Tibial nerve (tissue), 4 donors: ENCODE data around the gene NR2C2. TPM values are rescaled to one million over a fixed set of nuclear protein-coding genes. Genes with fewer than 3 reads are reported as not detected.
A peak's percentile ranks its signal among the peaks of the same experiment; 100 is the strongest.

ENCODE experiments used
- DNase-seq, 2 donors: peaks; one replicate each; pipeline ENCODE4 v3.0.0-alpha.2; 2019; ENCODE audit warnings: low spot score in 2 of 2
- H3K27ac ChIP-seq, 4 donors: fragments of 200-600 bp; sonication (generic) in 3 of 4; one replicate each; pipeline ENCODE4 v1.5.1; 2017 to 2019; ENCODE audit warnings: mild to moderate bottlenecking in 1 of 4
- H3K27me3 ChIP-seq, 2 donors: fragments of 200-600 bp; sonication (generic) in 1 of 2; one replicate each; pipeline versions ENCODE4 v1.5.1 to v1.6.0; 2017 to 2019
- H3K36me3 ChIP-seq, 3 donors: fragments of 200-600 bp; sonication (generic); one replicate each; pipeline ENCODE4 v1.5.1; 2018 to 2019
- H3K4me1 ChIP-seq, 4 donors: fragments of 200-600 bp; sonication (generic) in 3 of 4; one replicate each; pipeline ENCODE4 v1.5.1; 2017 to 2019
- H3K4me3 ChIP-seq, 4 donors: fragments of 200-600 bp; sonication (generic) in 3 of 4; one replicate each; pipeline ENCODE4 v1.5.1; 2017 to 2019; ENCODE audit warnings: mild to moderate bottlenecking in 1 of 4, moderate library complexity in 1 of 4
- H3K9me3 ChIP-seq, 4 donors: fragments of 200-600 bp; sonication (generic) in 3 of 4; one replicate each; pipeline ENCODE4 v1.5.1; 2017 to 2019
- CTCF ChIP-seq, 5 experiments: fragments of 200-600 bp in 3 of 5; fragments of 450-650 bp in 2 of 5; sonication (generic) in 3 of 5; IDR thresholded peaks; one replicate each; pipeline ENCODE4 v1.5.1; 2016 to 2019; ENCODE audit warnings: antibody characterized with exemption in 5 of 5, mild to moderate bottlenecking in 3 of 5, moderate library complexity in 2 of 5
- EP300 ChIP-seq, 2 donors: sonication (generic); formaldehyde crosslinking; IDR thresholded peaks; one replicate each; pipeline ENCODE4 v1.6.1; 2017; ENCODE audit warnings: antibody characterized with exemption in 2 of 2, mild to moderate bottlenecking in 1 of 2
- POLR2A ChIP-seq, 2 donors: fragments of 450-650 bp; IDR thresholded peaks; one replicate each; pipeline ENCODE4 v1.6.1; 2017; ENCODE audit warnings: antibody characterized with exemption in 2 of 2, mild to moderate bottlenecking in 2 of 2, moderate library complexity in 2 of 2
- WGBS, 2 donors: methylation state at CpG; one replicate each; pipeline ENCODE4 v1.1.5; 2018; 5-methylcytosine and 5-hydroxymethylcytosine counted together
- total RNA-seq, 4 donors: library from RNA; depleted of rRNA; stranded (reverse); fragments of >200 nt; gene quantifications; one replicate each; pipeline ENCODE4 v1.1.0, GENCODE V29; 2016

NR2C2 gene
- total RNA-seq, 4 donors from 2014 or later: 34.5 to 54.3 (median 44.4) TPM

- no peak overlapping the region for H3K4me3 ChIP-seq
- no peak for DNase-seq
- H3K27me3 ChIP-seq: no peaks in the 10 kb centered on the region
- H3K9me3 ChIP-seq: peaks cover 0 to 12% (median 0%) of the 10 kb centered on the region in 4 donors
- no peak overlapping the region for H3K27ac ChIP-seq
- TF ChIP-seq CTCF (IDR thresholded peaks at IDR 0.05): no peak
- no peak for TF ChIP-seq POLR2A (IDR thresholded peaks at IDR 0.05)
- no peak for TF ChIP-seq EP300 (IDR thresholded peaks at IDR 0.05)
- H3K36me3 ChIP-seq: peaks cover 0 to 25% (median 0%) of the 10 kb centered on the region in 3 donors
- WGBS, 2 donors: 91 to 97% methylated on average over 6 of the region's 6 CpGs
- H3K4me1 ChIP-seq: peaks cover 0 to 28% (median 0%) of the 10 kb centered on the region in 4 donors
Observed at GRCh38 chr3:14905055-14905657, 42.2 kb upstream of the NR2C2 start.

- peaks cover 0 to 13% (median 0%) of the 10 kb centered on the region in 3 donors for H3K36me3 ChIP-seq
- no peaks in the 10 kb centered on the region for H3K27me3 ChIP-seq
- no peak overlapping the region for H3K4me3 ChIP-seq
- peaks cover 0 to 28% (median 0%) of the 10 kb centered on the region in 4 donors for H3K4me1 ChIP-seq
- 58 to 70% methylated on average over 11 of the region's 11 CpGs for WGBS, 2 donors
- TF ChIP-seq POLR2A (IDR thresholded peaks at IDR 0.05): no peak
- TF ChIP-seq EP300 (IDR thresholded peaks at IDR 0.05): no peak
- TF ChIP-seq CTCF (IDR thresholded peaks at IDR 0.05): no peak
- H3K9me3 ChIP-seq: peaks cover 0 to 12% (median 0%) of the 10 kb centered on the region in 4 donors
- peak overlapping the region in 1 of 4 donors; percentile 24 for H3K27ac ChIP-seq
- no peak for DNase-seq
Observed at GRCh38 chr3:14906355-14906971, 40.9 kb upstream of the NR2C2 start.

- WGBS, 2 donors: 65 to 69% methylated on average over 16 to 18 of the region's 18 CpGs
- H3K27ac ChIP-seq: peak overlapping the region in 1 of 4 donors; percentile 38
Observed at GRCh38 chr3:14907043-14907966, 40.1 kb upstream of the NR2C2 start.

GRCh38 chr3:14909250-14909649 lies 38.1 kb upstream of the NR2C2 start:
- Histone ChIP-seq H3K27ac (no peak overlapping the region), H3K4me3 (no peak overlapping the region), H3K9me3 (peaks cover 0 to 12% (median 0%) of the 10 kb centered on the region in 4 donors), H3K27me3 (no peaks in the 10 kb centered on the region), H3K36me3 (peaks cover 0 to 13% (median 0%) of the 10 kb centered on the region in 3 donors), H3K4me1 (peaks cover 0 to 20% (median 0%) of the 10 kb centered on the region in 4 donors)
- no peak for TF ChIP-seq EP300 (IDR thresholded peaks at IDR 0.05)
- TF ChIP-seq POLR2A (IDR thresholded peaks at IDR 0.05): no peak
- TF ChIP-seq CTCF (IDR thresholded peaks at IDR 0.05): no peak
- DNase-seq: no peak
- WGBS, 2 donors: 55 to 79% methylated on average over 5 of the region's 5 CpGs

More at GRCh38 chr3:14907043-14907966, 40.1 kb upstream of the NR2C2 start:
- no peak for TF ChIP-seq EP300 (IDR thresholded peaks at IDR 0.05)
- no peak for TF ChIP-seq CTCF (IDR thresholded peaks at IDR 0.05)
- no peak for TF ChIP-seq POLR2A (IDR thresholded peaks at IDR 0.05)
- Histone ChIP-seq H3K36me3 (peaks cover 0 to 13% (median 0%) of the 10 kb centered on the region in 3 donors), H3K27me3 (no peaks in the 10 kb centered on the region), H3K4me3 (no peak overlapping the region), H3K4me1 (peaks cover 0 to 26% (median 0%) of the 10 kb centered on the region in 4 donors), H3K9me3 (peaks cover 0 to 12% (median 0%) of the 10 kb centered on the region in 4 donors)
- DNase-seq: no peak
